ENCODE data around the gene RANBP17.
A peak's percentile ranks its signal among the peaks of the same experiment; 100 is the strongest.

RANBP17 gene

GRCh38 chr5:171306781-171307591 lies 445.2 kb downstream of the RANBP17 start:
- DNase-seq, result no peak

GRCh38 chr5:171307789-171308452 lies 446.1 kb downstream of the RANBP17 start:
- DNase-seq, result no peak

- no peak for DNase-seq
These were observed 446.8 kb downstream of the RANBP17 start, which contains the start of gene TLX3 for GRCh38 chr5:171308453-171309275. Gene TLX3 (plus strand): TSS chr5:171309248. CDS start chr5:171309366, 118 bp downstream.

- no peak for DNase-seq
These were observed 447.7 kb downstream of the RANBP17 start for GRCh38 chr5:171309276-171310211.

GRCh38 chr5:171310212-171310818 lies 448.5 kb downstream of the RANBP17 start:
- DNase-seq, result peak in 1 of 2 donors; percentile 21

GRCh38 chr5:171310819-171311321 lies 449.1 kb downstream of the RANBP17 start:
- DNase-seq, result no peak

GRCh38 chr5:171311322-171312077 lies 449.7 kb downstream of the RANBP17 start:
- no peak for DNase-seq

GRCh38 chr5:171312129-171312974 lies 450.5 kb downstream of the RANBP17 start:
- no peak for DNase-seq

GRCh38 chr5:171313481-171314206 lies 451.8 kb downstream of the RANBP17 start:
- no peak for DNase-seq

- DNase-seq, result no peak
These were observed 453.0 kb downstream of the RANBP17 start for GRCh38 chr5:171314728-171315385.

- no peak for DNase-seq
These were observed 453.6 kb downstream of the RANBP17 start for GRCh38 chr5:171315386-171315891.

GRCh38 chr5:171315925-171316257 lies 454.1 kb downstream of the RANBP17 start:
- no peak for DNase-seq

GRCh38 chr5:171316258-171317121 lies 454.7 kb downstream of the RANBP17 start:
- no peak for DNase-seq

GRCh38 chr5:171317230-171317629 lies 455.4 kb downstream of the RANBP17 start:
- no peak for DNase-seq

GRCh38 chr5:171318026-171318425 lies 456.2 kb downstream of the RANBP17 start:
- no peak for DNase-seq

GRCh38 chr5:171321447-171321846 lies 459.6 kb downstream of the RANBP17 start:
- no peak for DNase-seq

GRCh38 chr5:171322527-171322926 lies 460.7 kb downstream of the RANBP17 start:
- DNase-seq, result no peak

Measured in inflammatory macrophage (primary cell).